Measurements from ENCODE around the gene CAMKK1.

DNA sequence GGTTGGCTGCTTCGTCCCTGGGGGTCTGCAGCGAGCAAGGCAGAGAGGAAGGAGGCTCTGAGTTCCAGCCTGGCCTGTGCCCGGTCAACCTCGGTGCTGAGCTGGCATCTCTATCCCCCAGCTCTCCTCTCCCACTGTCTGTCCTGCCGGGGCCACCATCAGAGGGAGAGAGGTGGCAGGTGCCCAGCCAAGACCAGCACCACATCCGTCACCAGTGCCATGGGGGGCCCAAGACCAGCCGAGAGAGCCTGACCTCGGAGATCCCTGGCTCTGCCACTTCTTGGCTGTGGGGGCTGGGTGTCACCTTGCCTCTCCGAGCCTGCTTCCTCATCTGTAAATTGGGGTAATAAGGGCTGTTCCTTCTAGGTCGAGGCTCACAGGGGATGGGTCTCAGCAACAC, 24.0 kb upstream of the CAMKK1 start:
- no peak for TF ChIP-seq POLR2A (IDR thresholded peaks at IDR 0.05)
- TF ChIP-seq, protein P1, sequence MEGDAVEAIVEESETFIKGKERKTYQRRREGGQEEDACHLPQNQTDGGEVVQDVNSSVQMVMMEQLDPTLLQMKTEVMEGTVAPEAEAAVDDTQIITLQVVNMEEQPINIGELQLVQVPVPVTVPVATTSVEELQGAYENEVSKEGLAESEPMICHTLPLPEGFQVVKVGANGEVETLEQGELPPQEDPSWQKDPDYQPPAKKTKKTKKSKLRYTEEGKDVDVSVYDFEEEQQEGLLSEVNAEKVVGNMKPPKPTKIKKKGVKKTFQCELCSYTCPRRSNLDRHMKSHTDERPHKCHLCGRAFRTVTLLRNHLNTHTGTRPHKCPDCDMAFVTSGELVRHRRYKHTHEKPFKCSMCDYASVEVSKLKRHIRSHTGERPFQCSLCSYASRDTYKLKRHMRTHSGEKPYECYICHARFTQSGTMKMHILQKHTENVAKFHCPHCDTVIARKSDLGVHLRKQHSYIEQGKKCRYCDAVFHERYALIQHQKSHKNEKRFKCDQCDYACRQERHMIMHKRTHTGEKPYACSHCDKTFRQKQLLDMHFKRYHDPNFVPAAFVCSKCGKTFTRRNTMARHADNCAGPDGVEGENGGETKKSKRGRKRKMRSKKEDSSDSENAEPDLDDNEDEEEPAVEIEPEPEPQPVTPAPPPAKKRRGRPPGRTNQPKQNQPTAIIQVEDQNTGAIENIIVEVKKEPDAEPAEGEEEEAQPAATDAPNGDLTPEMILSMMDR (IDR thresholded peaks at IDR 0.05), result no peak
